C4-2B (cell line): Measurements from ENCODE around the gene HIPK4.

Source experiments
- ZFX ChIP-seq: fragments of 450-650 bp; IDR thresholded peaks from 2 replicates; pipeline ENCODE4 v1.6.1; 2017
- TF ChIP-seq, protein P1 (sequence below): fragments of 450-650 bp; conservative IDR thresholded peaks from 2 replicates; pipeline ENCODE4 v1.5.1; 2017; ENCODE audit warnings: mild to moderate bottlenecking

DNA sequence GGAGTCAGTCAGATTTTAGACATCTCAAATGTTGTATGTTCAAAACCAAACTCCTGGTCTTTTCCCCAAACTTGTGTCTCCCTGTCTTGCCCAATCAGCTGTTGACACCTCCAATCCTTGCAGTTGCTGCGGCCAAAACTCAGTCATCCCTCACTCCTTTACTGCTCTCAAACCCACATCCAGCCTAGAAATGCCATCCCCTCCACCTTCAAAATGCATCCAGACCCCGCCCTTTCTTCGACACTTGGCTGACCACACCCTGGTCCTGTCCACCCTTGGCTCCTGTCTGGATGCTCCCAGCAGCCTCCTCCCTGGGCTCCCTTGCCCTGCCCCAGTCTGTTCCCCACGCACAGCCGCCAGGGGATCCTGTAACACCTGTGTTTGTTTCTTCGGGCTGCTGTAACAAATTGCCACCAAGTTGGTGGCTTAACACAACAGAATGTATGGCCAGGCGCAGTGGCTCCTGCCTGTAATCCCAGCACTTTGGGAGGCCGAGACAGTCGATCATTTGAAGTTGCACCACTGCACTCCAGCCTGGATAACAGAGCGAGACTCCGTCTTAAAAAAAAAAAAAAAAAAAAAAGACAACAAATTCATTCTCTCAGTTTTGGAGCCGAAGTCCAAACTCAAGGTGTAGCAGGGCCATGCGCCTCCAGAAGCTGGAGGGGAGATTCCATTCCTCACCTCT lies 29.8 kb downstream of the HIPK4 start:
- TF ChIP-seq, protein P1, sequence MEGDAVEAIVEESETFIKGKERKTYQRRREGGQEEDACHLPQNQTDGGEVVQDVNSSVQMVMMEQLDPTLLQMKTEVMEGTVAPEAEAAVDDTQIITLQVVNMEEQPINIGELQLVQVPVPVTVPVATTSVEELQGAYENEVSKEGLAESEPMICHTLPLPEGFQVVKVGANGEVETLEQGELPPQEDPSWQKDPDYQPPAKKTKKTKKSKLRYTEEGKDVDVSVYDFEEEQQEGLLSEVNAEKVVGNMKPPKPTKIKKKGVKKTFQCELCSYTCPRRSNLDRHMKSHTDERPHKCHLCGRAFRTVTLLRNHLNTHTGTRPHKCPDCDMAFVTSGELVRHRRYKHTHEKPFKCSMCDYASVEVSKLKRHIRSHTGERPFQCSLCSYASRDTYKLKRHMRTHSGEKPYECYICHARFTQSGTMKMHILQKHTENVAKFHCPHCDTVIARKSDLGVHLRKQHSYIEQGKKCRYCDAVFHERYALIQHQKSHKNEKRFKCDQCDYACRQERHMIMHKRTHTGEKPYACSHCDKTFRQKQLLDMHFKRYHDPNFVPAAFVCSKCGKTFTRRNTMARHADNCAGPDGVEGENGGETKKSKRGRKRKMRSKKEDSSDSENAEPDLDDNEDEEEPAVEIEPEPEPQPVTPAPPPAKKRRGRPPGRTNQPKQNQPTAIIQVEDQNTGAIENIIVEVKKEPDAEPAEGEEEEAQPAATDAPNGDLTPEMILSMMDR = no peak
- TF ChIP-seq ZFX = no peak
